HG03196 (cell line): Measurements from ENCODE around the gene ACTR8.
"Not testable (repeated sequence)": the region's sequence is repeated elsewhere in the genome, so short reads cannot be mapped to it uniquely, and the experiment has no call there.

ENCODE experiments used
- ATAC-seq: cut with Tn5 transposase; IDR thresholded peaks from one replicate; pipeline ENCODE4 v1.9.1; 2021; ENCODE audit not compliant: unreplicated experiment

Gene ACTR8, protein sequence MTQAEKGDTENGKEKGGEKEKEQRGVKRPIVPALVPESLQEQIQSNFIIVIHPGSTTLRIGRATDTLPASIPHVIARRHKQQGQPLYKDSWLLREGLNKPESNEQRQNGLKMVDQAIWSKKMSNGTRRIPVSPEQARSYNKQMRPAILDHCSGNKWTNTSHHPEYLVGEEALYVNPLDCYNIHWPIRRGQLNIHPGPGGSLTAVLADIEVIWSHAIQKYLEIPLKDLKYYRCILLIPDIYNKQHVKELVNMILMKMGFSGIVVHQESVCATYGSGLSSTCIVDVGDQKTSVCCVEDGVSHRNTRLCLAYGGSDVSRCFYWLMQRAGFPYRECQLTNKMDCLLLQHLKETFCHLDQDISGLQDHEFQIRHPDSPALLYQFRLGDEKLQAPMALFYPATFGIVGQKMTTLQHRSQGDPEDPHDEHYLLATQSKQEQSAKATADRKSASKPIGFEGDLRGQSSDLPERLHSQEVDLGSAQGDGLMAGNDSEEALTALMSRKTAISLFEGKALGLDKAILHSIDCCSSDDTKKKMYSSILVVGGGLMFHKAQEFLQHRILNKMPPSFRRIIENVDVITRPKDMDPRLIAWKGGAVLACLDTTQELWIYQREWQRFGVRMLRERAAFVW

DNA sequence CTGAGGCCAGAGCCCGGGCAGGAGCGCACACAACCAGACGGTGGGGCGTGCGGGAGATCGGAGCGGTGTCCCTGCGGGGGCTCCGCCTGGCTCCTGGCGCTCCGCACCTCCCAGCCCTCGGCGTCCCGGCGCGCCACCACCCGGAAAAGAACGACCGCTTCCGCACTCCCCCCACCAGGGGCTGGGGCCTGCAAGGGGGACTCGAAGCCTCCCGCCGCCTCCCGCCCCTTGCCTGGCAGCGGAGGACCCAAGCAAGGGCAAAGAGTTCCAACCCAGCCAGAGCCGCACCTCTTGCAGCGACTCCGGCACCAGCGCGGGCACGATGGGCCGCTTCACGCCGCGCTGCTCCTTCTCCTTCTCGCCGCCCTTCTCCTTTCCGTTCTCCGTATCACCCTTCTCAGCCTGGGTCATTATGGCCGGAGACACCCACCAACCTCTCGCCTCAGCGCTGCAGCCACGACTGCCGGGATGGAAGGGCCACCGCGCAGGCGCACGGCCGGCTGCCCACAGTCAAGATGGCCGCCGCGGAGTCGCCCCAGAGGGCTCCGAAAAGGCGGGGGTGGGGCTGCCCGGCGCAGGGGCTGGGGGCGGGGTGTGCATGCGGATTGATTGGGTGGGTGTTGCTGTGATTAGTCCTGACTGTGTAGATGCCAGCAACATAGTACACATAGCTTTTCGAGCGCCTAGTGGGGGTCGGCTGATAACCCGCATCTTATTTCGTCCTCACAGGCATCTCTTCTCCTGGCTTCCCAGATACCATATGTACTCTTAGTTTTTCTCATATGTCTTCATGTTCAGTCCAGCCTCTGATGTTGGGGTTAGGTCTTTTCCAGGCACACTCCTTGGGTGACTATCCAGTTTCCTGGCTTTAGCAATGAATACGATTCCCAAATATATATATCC lies at the start of gene ACTR8:
ACTR8 (minus strand) TSS at position 462 of the 903 bp plus-strand sequence; CDS start at position 411, 51 bp downstream.
- ATAC-seq: peak; percentile 81

DNA sequence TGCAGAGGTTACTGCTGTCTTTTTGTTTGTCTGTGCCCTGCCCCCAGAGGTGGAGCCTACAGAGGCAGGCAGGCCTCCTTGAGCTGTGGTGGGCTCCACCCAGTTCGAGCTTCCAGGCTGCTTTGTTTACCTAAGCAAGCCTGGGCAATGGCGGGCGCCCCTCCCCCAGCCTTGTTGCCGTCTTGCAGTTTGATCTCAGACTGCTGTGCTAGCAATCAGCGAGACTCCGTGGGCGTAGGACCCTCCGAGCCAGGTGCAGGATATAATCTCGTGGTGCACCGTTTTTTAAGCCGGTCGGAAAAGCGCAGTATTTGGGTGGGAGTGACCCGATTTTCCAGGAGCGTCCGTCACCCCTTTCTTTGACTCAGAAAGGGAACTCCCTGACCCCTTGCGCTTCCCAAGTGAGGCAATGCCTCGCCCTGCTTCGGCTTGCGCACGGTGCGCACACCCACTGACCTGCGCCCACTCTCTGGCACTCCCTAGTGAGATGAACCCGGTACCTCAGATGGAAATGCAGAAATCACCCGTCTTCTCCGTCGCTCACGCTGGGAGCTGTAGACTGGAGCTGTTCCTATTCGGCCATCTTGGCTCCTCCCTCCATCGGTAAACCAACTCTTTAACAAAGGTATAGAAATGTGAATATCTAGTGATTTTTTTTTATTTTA lies 45.4 kb upstream of the ACTR8 start:
- ATAC-seq: not testable (repeated sequence)

DNA sequence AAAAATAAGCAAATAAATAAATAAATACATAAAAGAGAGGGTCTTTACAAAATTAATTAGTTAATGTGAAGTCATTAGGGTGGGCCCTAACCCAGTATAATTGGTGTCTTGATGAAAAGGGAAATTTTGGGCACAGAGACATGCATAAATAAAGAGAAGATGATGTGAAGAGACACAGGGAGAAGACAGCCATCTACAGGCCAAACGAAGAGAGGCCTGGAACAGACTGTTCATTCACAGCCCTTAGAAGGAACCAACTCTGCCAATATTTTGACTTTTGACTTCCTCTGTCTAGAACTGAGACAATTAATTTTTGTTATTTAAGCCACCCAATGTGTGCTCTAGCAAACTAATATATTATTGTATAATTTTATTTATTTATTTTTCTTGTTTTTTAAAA lies 39.3 kb upstream of the ACTR8 start:
- no peak for ATAC-seq

DNA sequence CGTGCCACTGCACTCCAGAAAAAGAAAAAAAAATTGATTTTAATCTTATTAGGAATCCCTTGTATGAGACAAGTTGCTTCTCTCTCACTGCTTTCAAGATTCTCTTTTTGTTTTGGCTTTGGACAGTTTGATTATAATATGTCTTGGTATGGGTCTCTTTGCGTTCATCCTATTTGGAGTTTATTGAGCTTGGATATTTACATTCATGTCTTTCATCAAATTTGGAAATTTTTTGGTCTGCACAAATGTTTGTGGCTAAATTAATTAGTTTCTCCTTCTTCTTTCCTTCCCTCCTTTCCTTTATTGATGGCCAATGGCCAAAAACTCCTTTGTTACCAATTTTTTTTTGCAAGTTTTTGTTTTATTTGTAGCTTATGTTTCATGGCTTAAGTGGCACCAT lies 37.8 kb upstream of the ACTR8 start:
- no peak for ATAC-seq

DNA sequence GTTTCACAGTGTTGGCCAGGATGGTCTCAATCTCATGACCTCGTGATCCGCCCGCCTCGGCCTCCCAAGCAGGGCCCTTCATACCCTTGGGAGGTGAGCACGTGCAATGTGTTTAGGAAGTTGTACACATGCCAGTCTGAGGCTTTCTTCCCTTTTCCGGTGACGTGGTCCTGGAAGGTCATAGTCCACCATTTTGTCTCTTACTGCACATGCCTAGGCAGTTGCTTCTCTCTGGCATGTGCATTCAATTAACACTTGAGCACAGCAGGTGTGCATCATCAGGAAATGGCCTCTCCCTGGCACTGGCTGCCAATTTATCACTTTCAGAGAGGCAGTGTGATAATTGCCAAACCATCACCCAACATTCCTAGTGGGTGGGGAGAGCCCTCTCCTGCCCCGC lies 31.4 kb upstream of the ACTR8 start:
- ATAC-seq: no peak

DNA sequence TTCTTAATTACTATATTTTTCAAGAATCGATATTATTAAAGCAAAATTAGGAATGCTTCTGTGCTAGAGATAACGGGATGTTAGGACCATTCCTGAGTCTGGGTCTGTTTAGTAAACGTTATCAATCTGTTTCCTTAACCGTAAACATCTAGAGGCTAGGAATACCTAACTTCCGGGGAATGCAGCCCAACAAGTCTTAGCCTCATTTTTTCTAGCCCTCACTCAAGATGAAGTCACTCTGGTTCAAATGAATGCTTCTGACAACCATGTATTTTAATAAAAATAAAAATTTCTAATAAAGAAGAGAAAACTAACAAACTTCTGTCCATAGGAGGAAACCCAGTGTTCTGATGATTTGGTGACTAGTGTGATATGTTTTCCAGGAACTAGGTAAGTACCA lies 20.8 kb upstream of the ACTR8 start:
- ATAC-seq: no peak

DNA sequence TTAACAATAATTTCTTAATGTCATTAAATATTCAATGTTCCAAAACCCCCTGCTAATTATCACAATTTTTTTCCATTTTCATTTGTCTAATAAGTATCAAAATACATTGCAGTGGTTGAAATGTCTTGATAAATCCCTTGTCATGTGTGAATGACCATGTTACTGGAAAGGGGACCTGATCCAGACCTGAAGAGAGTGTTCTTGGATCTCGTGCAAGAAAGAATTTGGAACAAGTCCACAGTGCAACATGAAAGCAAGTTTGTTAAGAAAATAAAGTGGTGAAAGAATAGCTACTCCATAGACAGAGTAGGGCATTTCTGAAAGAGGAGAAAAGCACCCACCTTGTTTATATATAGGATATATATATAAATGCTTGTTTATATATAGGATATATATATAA lies 20.1 kb upstream of the ACTR8 start:
- ATAC-seq: no peak

DNA sequence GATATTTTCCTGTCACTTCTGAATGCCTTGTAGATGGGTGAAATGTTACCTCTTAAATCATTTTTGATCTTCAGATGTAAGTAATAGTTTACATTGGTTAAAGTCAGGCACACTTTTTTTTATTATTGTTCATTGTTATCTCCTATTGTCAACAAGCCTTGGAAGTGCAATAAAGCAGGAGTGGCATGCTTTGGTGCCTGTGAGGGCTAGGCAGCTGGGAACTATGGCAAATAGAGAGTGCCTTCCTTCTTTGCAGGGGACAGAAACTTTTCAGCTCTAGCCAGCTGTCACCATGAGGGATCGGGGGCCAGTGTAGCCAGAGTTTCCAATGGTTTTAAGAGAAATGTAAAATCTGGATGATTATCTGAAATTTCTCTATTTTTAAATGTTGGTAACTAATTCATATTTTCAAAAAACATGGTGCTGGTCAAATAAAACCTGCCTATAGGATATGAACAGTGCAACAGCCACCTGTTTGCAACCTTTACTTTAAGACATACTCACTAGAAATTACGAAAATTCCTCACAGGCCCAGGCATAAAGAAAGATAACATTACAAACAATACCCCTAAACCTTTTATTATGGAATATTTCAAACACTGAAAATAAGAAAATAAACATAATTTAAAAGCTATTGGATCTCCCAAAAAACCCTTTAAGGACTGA lies 18.8 kb upstream of the ACTR8 start:
- ATAC-seq: no peak

DNA sequence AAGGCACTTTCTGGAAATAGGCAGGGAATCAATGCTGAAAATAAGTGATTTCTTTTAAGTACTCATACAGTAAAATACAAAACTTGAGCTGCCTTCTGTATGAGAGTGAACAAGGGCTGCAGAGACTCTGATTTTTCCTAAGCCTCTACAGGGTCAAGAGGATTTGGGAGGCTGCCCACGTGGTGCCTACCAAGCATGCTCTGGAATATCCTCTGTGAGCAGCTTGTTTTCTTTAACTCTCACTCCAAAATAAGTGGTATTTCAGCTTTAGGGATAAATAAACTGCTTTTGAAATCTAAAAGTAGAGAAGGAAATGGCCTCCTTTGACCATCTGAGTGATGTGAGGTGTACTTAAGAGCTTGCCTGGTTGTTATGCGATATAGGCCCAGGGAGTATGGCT lies 17.8 kb upstream of the ACTR8 start:
- no peak for ATAC-seq

DNA sequence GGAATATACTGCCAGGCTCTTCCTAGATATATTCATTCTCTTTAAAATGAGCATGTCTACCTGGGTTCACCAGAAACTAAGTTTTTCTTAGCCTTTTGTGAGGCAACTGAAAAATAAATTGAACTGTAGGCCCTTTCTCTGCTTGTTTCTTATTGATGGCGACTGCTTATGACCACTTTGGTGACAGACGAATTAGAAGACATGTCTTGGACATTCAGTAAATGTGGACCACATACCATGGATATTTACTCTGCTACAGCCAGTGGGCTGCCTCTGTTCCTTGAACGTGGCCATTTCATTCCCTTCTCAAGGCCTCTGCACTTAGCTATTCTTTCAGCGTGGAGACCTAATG lies 10.3 kb upstream of the ACTR8 start:
- ATAC-seq: no peak

DNA sequence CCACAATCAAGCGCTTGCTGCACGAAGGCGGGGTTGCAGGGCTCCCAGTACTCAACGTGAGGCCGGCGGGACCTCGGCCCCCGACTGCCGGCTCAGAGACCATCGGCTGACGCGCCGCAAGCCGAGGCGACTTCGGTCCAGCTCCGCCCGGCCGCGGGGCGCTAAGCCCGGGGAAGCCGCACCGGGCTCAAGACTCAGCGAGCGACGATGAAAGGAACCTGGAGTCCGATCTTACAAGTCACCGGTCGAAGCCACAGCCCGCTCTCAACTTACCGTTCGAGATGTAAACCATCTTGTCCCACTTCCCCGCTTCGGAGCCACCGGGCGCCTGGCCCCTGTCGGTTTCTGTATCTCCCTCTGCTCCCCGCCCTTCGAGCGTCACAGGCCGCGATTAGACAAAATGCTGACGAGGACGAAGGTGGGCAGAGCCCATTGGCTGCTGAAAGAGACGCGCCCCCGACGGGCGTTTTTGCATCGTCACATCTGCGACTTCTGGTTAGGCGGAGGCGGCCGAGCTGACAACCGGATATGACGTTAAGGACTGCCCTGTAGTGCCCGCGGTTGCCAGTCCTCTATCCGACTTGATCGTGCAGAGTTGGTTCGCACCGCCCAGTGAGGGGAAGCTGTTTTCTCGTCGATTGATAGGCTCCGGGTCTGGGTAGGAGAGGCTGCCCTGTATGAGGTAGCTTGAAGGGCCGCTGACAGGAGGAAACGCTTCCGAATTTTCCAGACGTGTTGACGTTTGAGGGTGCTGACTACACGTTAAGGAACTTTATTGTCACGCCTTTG lies 9.7 kb upstream of the ACTR8 start, which contains the start of gene SELENOK:
SELENOK (minus strand) TSS at position 363 of the 789 bp plus-strand sequence.
- ATAC-seq: peak; percentile 98

DNA sequence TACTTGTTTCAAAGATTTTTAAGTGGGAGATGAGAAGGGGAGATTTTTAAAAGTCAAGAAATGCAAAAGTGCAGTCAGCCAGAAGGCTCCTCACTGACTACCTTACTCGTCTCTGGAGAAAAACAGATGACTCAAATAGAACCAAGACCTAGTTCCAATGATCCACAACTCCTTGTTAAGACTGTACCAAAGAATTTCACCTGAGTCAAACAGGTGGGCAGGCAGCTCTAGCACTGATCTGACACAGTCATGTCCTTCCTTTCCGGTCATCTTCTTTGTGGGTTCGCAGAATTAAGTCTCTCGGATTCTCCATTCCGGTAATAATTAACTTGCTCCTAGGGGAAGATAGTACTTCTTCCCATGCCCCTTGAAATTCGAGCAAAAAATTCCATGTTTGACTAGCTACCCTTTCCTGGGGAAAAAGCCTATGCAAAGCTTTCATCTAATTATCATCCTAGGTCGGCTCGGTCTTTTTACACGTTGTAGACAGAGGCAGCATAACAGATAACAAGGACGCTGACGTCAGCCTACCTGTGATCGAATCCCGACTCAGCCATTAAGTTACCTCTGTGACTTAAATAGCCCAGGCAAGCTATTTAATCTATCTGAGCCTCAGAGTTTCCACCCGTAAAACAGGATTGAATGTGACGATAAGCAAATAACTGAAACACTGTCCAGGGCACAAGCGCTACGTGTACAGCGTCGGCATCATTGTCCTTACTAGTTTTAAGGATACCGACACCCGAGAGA lies 8.9 kb upstream of the ACTR8 start:
- ATAC-seq: no peak

DNA sequence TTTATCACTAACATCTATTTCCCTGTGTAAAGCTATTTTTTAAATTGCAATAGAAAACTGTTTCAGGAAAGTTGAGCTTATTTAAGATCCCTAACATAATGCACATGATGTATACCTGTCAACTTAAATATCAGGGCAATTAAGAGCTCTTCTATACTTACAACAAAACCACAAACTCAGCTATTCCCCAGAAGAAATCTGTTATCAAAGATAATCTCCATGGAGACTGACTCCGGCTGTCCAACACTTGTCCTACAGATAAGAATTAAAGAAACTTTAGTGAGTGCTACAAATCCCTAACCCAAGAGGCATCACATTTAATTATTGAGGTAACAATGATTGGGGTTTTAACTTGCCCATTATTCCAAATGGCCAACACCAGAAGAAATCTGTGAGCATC lies 6.3 kb upstream of the ACTR8 start:
- ATAC-seq: no peak

DNA sequence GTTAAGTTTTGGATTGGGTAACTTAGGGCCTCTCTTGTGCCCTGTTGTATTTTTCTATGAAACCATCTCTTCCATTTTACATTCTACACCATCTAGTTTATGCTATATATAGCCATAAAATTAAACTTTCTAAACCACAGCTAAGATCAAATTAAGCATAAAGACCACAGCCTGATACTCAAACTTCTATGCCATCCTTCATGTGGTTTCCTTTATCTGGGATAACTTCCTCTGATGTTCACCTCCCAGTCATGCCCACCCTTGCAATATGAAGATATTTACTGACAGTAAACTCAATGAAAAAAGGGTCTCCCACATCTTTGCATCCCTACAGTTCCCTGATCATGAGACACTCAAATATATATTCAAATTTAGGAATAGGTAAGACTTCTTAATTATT lies 5.5 kb upstream of the ACTR8 start:
- no peak for ATAC-seq

DNA sequence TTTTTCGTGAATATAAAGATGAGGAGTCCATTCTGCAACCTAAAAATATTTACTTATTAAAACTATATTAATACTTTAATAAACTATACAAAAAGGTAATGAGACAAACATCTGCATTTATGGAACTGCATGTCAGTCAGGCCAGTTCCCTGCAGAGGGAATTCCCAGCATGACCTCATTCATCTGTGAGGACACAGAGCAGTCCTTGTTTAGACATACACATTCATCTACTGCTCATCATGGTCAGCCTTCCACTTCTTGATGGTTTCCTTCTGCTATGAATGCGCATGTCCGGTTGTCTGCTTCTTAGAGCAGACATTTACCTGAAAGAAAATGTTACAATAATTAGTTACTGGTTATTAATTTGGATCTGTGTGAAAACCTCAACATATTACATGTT lies 3.3 kb upstream of the ACTR8 start:
- ATAC-seq: no peak

DNA sequence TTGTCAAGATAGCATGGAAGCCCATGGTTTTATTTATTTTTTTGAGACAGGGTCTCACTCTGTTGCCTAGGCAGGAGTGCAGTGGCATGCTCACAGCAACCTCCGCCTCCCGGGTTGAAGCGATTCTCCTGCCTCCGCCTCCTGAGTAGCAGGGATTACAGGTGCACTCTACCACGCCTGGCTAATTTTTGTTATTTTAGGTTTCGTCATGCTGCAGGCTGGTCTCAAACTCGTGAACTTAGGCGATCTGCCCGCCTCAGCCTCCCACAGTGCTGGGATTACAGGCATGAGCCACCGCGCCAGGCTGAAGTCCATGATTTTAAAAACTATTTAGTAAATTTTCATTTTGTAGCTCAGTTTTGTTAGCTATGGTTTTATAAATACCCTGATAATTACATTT lies 2.7 kb upstream of the ACTR8 start:
- no peak for ATAC-seq

DNA sequence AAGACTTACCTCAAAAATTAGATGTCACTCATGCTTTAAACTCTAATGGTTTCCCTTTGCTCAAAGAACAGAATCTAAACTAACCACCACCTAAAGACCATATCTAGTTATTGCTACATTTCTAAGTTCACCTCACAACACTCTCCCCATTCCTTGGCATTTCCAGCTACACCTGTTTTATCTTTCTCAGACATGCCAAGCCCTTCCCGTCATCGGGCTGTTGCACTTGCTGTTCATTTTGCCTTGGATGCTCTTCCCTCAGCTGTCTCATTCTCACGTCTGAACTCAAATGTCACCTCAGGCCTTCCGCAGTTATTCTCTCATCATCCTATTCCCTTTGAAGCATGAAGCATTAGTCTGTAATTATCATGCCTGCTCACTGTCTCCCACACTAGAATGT lies 1.1 kb upstream of the ACTR8 start:
- ATAC-seq: no peak

DNA sequence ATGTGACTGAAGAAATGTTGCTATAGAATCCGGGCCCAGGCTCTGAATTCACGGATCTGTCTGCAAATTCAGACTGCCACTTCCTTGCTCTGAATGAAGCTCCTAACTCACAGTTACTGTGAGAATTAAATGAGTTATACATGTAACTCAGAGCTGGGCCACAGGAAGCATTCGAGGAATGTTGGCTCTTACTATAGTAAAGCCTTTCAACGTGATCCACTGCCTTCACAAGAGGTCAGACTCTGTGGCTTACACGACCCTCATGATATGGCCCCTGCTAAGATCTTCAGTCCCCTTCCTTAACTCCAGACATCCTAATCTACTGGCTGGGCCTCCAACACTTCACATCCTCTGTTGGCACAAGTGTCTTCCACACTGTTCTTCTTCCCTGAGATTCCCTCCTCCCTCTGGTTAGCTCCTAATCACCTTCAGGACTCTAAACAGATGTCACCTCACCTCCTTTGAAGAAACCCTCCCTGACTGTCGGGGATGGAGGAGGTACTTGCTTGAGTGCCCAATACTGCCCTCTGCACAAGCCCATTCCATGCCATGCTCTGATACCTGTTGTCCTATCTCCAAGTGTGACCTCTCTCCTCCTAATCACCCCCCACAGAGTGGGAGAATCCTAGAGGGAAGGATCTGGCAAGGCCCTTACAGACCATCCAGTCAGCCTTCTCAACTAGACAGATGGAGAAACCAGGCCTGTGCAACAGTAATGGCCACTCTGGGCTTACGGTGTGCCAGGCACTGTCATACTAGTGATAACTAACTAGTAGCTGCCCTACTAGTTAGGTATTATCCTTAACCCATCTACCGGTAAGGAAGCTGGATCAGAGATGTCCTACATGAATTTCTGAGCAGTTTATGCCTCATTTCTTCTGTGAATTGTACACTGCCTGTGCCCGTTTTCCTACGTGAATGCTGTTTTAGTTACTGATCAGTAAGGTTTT lies 1.3 kb downstream of the ACTR8 start:
- ATAC-seq: no peak
